OCI-LY7 (cell line): ENCODE data around the gene TP73. TPM values are rescaled to one million over a fixed set of nuclear protein-coding genes. Genes with fewer than 3 reads are reported as not detected.

Experiments
- BruUV-seq: library from RNA; stranded (reverse); fragments of 400-500 nt; replicated peaks from 2 replicates; lab custom pipeline; 2021; lab: Mats Ljungman, UMichigan
- CTCF ChIA-PET: fragments of 300-600 bp; sonication (Branson Sonifier 250); formaldehyde crosslinking; loops from one replicate; lab custom pipeline; 2022; ENCODE audit warnings: antibody characterized with exemption; ENCODE audit not compliant: unreplicated experiment; lab: Charles Lee
- POLR2A ChIA-PET: fragments of 300-600 bp; sonication (Branson Sonifier 250); formaldehyde crosslinking; loops from one replicate; lab custom pipeline; 2022; ENCODE audit warnings: antibody characterized with exemption; lab: Charles Lee
- DNase-seq: peaks from one replicate; pipeline ENCODE4 v3.0.0-alpha.2; 2015; ENCODE audit warnings: low spot score
- H2AFZ ChIP-seq: fragments of 200-600 bp; sonication (generic), shearing (Covaris generic); 2 replicates; pipeline ENCODE4 v1.6.1; 2014; ENCODE audit warnings: mild to moderate bottlenecking, antibody characterized with exemption, low read length, moderate library complexity
- H3K27ac ChIP-seq: fragments of 200-600 bp; sonication (generic); 2 replicates; pipeline ENCODE4 v1.5.1; 2014; ENCODE audit warnings: mixed run types, low read depth, mild to moderate bottlenecking, moderate library complexity, low read length, inconsistent platforms; ENCODE audit not compliant: poor library complexity, severe bottlenecking
- H3K36me3 ChIP-seq: fragments of 200-600 bp; sonication (generic); 2 replicates; pipeline ENCODE4 v1.6.1; 2014; ENCODE audit warnings: mild to moderate bottlenecking, antibody characterized with exemption, low read length, moderate library complexity, mixed read lengths; ENCODE audit not compliant: insufficient read depth
- H3K4me1 ChIP-seq: fragments of 200-600 bp; sonication (generic); 2 replicates; pipeline ENCODE4 v1.5.1; 2014; ENCODE audit warnings: mild to moderate bottlenecking, low read length; ENCODE audit not compliant: insufficient read depth, poor library complexity, severe bottlenecking
- H3K4me2 ChIP-seq: fragments of 200-600 bp; sonication (generic); 2 replicates; pipeline ENCODE4 v1.6.1; 2014; ENCODE audit warnings: mild to moderate bottlenecking, low read length
- H3K4me3 ChIP-seq: fragments of 200-600 bp; sonication (generic); 2 replicates; pipeline ENCODE4 v1.5.1; 2014; ENCODE audit warnings: mild to moderate bottlenecking, low read depth, low read length; ENCODE audit not compliant: poor library complexity, severe bottlenecking
- H3K79me2 ChIP-seq: fragments of 200-600 bp; sonication (generic); 2 replicates; pipeline ENCODE4 v1.6.1; 2016; ENCODE audit warnings: low read depth, mild to moderate bottlenecking, low read length, moderate library complexity, mixed read lengths; ENCODE audit not compliant: insufficient read depth
- H3K9me2 ChIP-seq: fragments of 200-600 bp; sonication (generic); 2 replicates; pipeline ENCODE4 v1.6.1; 2016; ENCODE audit warnings: mild to moderate bottlenecking, low read length, mixed read lengths; ENCODE audit not compliant: insufficient read depth
- H3K9me3 ChIP-seq: fragments of 200-600 bp; sonication (generic); 2 replicates; pipeline ENCODE4 v1.6.1; 2014; ENCODE audit warnings: mild to moderate bottlenecking, mixed run types, low read length, mixed read lengths
- H4K20me1 ChIP-seq: fragments of 200-600 bp; sonication (generic); 2 replicates; pipeline ENCODE4 v1.6.1; 2014; ENCODE audit warnings: mild to moderate bottlenecking, antibody characterized with exemption, low read length, moderate library complexity, mixed read lengths; ENCODE audit not compliant: insufficient read depth
- EZH2phosphoT487 ChIP-seq: fragments of 200-600 bp; sonication (generic); IDR thresholded peaks from 2 replicates; pipeline ENCODE4 v1.6.1; 2018; ENCODE audit warnings: low read depth, borderline replicate concordance, mild to moderate bottlenecking, mixed run types, antibody characterized with exemption, low read length, moderate library complexity, mixed read lengths
- intact Hi-C: fragments of 100-400 bp; cut with micrococcal nuclease; formaldehyde crosslinking; loops from one replicate; pipeline ENCODE4 v1.10.0; 2022; ENCODE audit not compliant: unreplicated experiment
- total RNA-seq, 2 experiments: library from RNA; depleted of rRNA in 1 of 2; stranded (reverse); fragments of >200 nt in 1 of 2; shearing (Covaris generic) in 1 of 2; gene quantifications; 2 replicates each; pipeline ENCODE4 v1.2.3, GENCODE V29; 2014 to 2022
- TF ChIP-seq, protein P1 (sequence below): fragments of 200-600 bp; sonication (generic); conservative IDR thresholded peaks from 2 replicates; pipeline ENCODE4 v1.5.1; 2014; ENCODE audit warnings: mild to moderate bottlenecking, antibody characterized with exemption, low read length, moderate library complexity, mixed read lengths

The TP73 gene
- total RNA-seq, 2 experiments from 2014 or later, result 0.48 TPM; not detected in 1

DNA sequence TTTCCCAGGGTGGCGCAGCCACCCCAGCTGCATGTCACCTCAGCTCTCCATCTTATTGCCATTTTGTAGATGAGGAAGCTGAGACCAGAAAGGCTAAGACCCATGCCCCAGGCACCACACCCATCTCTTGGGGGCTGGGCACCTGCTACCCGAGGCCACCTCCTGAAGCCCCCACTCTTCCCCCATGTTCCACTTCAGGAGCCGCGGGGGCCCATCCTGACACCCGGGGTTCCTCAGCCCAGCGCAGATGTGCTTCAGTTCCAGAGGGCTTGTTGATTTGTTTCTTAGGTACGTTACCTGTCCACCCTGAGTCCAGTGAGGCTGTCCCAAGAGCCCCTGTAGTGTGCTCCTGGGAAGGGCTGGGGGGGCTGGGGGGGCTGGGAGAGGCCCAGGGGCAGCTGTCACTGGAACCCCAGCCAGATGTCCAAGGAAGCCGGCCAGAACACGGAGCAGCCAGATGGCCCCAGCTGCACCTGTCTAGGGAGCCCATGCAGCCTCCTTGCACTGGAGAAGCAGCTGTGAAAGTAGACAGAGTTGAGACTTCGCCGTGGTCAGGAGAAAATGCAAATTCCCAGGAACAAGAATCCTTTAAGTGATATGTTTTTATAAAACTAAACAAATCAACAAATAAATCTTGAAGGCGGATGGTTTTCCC, 82.8 kb downstream of the TP73 start:
- intact Hi-C loops, result no loop called here
- no TSS peak for BruUV-seq
- H3K4me2 ChIP-seq, result no peak overlapping the region
- no peaks in the 10 kb centered on the region for H4K20me1 ChIP-seq
- POLR2A ChIA-PET, result no interaction called here
- H3K27ac ChIP-seq, result no peak overlapping the region
- no peaks in the 10 kb centered on the region for H3K36me3 ChIP-seq
- CTCF ChIA-PET, result no interaction called here
- H3K9me2 ChIP-seq, result no peaks in the 10 kb centered on the region
- H3K9me3 ChIP-seq, result no peaks in the 10 kb centered on the region
- DNase-seq, result no peak
- H3K79me2 ChIP-seq, result no peaks in the 10 kb centered on the region
- TF ChIP-seq, protein P1, sequence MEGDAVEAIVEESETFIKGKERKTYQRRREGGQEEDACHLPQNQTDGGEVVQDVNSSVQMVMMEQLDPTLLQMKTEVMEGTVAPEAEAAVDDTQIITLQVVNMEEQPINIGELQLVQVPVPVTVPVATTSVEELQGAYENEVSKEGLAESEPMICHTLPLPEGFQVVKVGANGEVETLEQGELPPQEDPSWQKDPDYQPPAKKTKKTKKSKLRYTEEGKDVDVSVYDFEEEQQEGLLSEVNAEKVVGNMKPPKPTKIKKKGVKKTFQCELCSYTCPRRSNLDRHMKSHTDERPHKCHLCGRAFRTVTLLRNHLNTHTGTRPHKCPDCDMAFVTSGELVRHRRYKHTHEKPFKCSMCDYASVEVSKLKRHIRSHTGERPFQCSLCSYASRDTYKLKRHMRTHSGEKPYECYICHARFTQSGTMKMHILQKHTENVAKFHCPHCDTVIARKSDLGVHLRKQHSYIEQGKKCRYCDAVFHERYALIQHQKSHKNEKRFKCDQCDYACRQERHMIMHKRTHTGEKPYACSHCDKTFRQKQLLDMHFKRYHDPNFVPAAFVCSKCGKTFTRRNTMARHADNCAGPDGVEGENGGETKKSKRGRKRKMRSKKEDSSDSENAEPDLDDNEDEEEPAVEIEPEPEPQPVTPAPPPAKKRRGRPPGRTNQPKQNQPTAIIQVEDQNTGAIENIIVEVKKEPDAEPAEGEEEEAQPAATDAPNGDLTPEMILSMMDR, result no peak
- no peak for TF ChIP-seq EZH2phosphoT487
- no peak overlapping the region for H3K4me3 ChIP-seq
- H2AFZ ChIP-seq, result no peak overlapping the region
- no peaks in the 10 kb centered on the region for H3K4me1 ChIP-seq

DNA sequence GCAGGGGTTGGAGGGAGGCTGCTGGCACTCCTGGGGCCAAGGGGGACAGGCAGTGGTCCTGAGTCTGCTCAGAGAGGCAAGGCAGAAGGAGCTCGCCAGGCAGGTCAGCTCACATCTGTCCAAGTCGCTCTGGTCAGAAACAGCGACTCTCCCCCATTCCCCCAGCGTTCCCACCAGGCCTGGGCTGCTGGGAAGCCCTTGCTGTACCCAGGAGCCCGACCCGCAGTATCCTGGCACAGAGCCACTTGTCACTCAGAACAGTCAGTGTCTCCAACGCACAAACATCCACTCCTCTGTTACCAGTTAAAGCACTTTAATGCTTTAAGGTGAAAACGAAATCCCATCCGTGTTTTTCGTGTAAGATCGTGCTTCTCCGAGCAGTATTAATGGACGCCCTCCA, 83.4 kb downstream of the TP73 start:
- ChIA-PET CTCF (no interaction called here), POLR2A (no interaction called here)
- Histone ChIP-seq H3K4me2 (no peak overlapping the region), H3K4me3 (no peak overlapping the region), H3K9me3 (no peaks in the 10 kb centered on the region), H3K27ac (no peak overlapping the region), H3K79me2 (no peaks in the 10 kb centered on the region), H3K4me1 (no peaks in the 10 kb centered on the region), H4K20me1 (no peaks in the 10 kb centered on the region), H3K36me3 (no peaks in the 10 kb centered on the region), H3K9me2 (no peaks in the 10 kb centered on the region), H2AFZ (no peak overlapping the region)
- DNase-seq, result no peak
- TF ChIP-seq, protein P1, result no peak
- TF ChIP-seq EZH2phosphoT487, result no peak
- intact Hi-C loops, result no loop called here
- BruUV-seq, result no TSS peak

DNA sequence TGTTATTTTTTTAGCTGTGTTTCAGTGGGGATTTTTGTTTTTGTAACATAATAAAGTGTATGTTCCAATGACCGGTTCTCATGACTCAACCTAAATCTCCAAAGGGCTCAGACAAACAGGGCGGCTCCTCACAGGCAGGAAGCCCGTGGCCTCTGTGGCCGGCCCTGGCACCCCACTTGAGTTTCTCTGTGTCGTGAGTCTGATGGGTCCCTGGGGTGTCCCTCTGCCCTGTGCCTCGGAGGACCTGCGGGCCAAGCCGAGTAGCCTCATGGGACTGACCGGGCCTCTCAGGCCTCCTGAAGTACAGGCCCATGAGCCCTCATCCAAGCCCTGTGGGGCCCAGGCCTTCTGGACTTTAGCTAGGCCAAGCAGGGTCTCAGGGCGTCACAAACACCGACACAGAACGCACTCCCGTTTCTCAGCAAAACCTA, 83.8 kb downstream of the TP73 start:
- H3K4me2 ChIP-seq, result no peak overlapping the region
- POLR2A ChIA-PET, result no interaction called here

More for the DNA sequence above, 83.8 kb downstream of the TP73 start:
- no peak for DNase-seq
- BruUV-seq, result no TSS peak
- CTCF ChIA-PET, result no interaction called here
- intact Hi-C loops, result no loop called here
- Histone ChIP-seq H3K9me3 (no peaks in the 10 kb centered on the region), H4K20me1 (no peaks in the 10 kb centered on the region), H3K36me3 (no peaks in the 10 kb centered on the region), H2AFZ (no peak overlapping the region), H3K27ac (no peak overlapping the region), H3K9me2 (no peaks in the 10 kb centered on the region), H3K79me2 (no peaks in the 10 kb centered on the region), H3K4me1 (no peaks in the 10 kb centered on the region), H3K4me3 (no peak overlapping the region)
- no peak for TF ChIP-seq EZH2phosphoT487
- TF ChIP-seq, protein P1, result no peak
